HG02610 (cell line): ENCODE results near the gene CEP78.
"Not testable (repeated sequence)": the region's sequence is repeated elsewhere in the genome, so short reads cannot be mapped to it uniquely, and the experiment has no call there.

ENCODE experiments used
- ATAC-seq: cut with Tn5 transposase; IDR thresholded peaks from one replicate; pipeline ENCODE4 v1.9.1; 2021; ENCODE audit warnings: mild to moderate bottlenecking, moderate library complexity; ENCODE audit not compliant: unreplicated experiment

Gene CEP78

DNA sequence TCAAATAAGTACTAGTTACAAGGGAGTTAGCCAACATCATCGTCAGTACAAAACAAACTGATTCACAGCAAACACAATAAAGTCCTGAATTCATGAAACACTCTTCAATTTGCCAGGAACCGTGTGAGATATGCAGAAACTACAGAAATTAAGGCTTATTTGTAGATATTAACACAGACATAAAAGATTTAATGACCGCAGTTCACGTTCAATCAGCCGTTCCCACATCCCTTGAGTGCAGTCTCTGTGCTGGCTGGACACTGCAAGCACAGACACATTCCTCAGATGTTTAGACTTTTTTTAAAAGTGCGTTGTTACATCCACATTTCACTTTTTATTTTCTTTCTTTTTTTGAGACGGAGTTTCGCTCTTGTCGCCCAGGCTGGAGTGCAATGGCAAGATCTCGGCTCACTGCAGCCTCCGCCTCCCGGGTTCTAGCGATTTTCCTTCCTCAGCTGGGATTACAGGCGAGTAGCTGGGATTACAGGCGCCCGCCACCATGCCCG, 566 bp upstream of the CEP78 start:
- ATAC-seq = no peak

DNA sequence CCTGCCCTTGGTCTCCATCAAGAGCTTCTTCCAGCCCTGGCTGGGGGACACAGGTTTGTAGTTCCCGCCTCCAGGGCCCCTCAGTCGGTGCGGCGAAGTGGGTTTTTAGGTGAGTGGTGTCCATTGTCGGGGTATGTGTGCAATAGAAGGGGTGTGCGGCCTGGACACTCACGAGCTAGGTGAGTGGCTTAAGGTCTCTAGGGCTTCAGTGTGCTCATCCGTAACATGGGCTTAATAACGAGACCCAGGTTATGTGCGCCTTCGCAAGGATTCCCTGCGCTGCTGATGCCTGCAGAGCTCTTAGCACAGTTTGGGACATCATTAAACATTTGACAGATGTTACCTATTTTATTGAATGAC, 656 bp downstream of the CEP78 start:
- ATAC-seq = peak; percentile 11

GRCh38 chr9:78238046-78239038, 2.5 kb downstream of the CEP78 start:
- ATAC-seq = no peak

DNA sequence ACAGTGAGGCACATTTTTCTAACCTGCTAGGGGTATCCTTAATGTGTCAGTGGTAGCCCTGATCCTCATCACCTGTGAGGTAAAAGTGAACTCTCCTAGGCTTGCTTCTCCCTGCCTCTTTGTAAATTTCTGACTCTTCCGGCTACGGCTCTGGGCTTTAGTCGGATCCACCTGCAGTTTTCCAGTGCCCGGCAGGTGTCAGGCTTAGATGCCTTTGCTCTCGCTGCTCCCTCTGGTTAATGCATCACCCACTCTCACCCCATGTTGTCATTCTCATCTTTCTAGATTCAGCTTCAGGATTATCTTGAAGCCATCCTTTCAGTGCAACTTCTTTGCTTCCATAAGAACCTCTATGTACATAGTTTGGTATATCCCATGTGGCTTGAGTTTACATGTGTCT, 3.6 kb downstream of the CEP78 start:
- no peak for ATAC-seq

GRCh38 chr9:78242041-78242440, 6.2 kb downstream of the CEP78 start:
- no peak for ATAC-seq

- no peak for ATAC-seq
Observed at GRCh38 chr9:78243130-78243529, 7.3 kb downstream of the CEP78 start.

- no peak for ATAC-seq
Observed at GRCh38 chr9:78245401-78245800, 9.5 kb downstream of the CEP78 start.

- ATAC-seq = no peak
Observed at GRCh38 chr9:78248635-78249034, 12.8 kb downstream of the CEP78 start.

DNA sequence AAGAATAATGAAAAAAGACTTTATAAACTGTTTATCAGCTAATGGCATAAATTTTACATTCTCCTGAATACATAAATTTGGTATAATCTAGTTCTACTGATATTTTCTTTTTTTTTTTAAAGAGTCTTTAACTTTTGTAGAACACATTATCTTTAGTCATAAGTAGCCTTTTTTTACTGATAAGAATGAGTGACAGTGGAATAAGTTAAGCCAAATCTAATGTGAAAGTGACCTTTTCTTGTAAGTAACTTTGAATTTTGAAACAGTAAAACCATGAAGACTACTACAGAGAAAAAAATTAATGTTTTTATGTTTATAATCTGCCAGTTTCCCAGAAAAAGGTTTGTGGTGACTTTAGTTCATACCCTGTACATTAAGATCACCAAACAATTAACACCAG, 13.7 kb downstream of the CEP78 start:
- no peak for ATAC-seq

GRCh38 chr9:78252616-78253015, 16.7 kb downstream of the CEP78 start:
- no peak for ATAC-seq

- no peak for ATAC-seq
Observed at GRCh38 chr9:78253285-78253684, 17.4 kb downstream of the CEP78 start.

DNA sequence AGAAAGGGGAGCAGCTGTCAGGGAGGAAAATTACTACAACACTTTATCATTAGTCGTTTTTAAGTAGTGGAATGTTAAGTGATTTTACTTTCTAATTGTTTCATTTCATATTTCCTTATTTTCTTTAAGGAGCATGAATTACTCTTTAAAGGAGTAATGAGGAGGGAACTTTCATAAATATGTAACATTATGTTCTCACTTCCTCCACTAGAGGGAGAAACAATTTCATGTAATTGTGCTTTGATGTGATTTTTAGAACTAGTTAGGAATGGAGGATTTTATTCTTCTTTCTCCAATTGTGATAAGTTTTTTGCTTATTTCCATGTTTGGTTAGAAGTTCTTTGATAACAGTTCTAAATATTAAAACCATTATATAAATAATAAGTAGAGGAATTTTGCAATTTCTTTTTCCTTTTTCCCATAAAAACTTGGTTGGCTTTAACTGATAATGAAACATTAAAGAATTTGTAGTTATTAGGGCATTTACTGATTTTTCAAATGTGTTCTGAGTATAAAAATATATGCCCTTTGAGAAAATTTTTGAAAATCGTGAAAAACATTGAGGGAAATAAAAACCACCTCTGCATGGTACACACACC, 25.6 kb downstream of the CEP78 start:
- ATAC-seq = no peak

- ATAC-seq = no peak
Observed at GRCh38 chr9:78262655-78263054, 26.8 kb downstream of the CEP78 start.

DNA sequence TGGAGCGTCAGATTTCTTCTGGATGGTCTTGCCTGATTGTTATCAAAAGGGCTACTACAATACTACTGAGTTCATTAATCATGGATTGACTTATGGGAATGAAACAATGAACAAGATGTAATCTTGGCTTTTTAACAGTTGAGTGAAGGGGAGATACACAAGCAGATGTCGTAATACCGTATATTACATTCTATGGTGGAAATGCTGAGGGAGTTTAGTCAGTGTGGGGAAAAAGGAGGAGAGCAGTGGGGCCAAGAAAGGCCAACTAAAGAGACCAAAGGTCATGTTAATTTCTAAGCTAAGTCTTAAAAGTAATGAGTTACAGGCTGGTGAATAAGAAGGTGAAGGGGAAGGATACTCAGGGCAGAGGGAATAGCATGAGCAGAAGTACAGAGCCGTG, 32.0 kb downstream of the CEP78 start:
- ATAC-seq = no peak

- no peak for ATAC-seq
Observed at GRCh38 chr9:78269784-78270183, 33.9 kb downstream of the CEP78 start.

GRCh38 chr9:78272307-78272706, 36.4 kb downstream of the CEP78 start:
- no peak for ATAC-seq

GRCh38 chr9:78273761-78274160, 37.9 kb downstream of the CEP78 start:
- ATAC-seq = no peak

DNA sequence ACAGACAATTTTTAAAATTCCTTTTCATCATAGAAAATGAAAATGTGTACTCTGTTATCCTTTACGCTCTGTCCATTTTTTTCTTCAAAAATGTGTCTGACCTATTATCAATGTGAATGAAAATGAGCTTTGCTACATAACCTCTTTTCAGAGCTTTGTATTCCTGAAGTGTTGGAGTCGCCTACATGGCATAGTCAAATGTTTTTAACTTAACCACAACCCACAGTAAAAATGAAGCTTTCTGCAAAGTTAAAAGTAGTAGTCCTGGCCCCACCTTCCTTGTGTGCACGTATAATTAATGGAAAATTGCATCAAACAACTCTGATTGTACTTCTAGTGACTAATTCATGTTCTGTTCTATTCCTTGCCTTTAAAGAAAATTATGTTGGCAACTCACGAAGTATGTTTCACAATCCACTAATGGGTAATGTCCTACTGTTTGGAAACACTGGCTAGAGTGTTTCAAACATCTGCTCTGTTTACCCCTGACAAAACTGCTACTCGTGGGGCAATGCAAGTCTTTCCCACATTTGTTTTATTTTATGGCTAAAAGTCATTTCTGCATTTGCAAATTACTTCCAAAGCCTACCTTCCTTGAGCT, 42.4 kb downstream of the CEP78 start:
- no peak for ATAC-seq

GRCh38 chr9:78278801-78279200, 42.9 kb downstream of the CEP78 start:
- no peak for ATAC-seq

- no peak for ATAC-seq
Observed at GRCh38 chr9:78280982-78281668, 45.2 kb downstream of the CEP78 start.

GRCh38 chr9:78284181-78284580, 48.3 kb downstream of the CEP78 start:
- ATAC-seq = not testable (repeated sequence)
